ENCODE data around the gene PAQR9. TPM values are rescaled to one million over a fixed set of nuclear protein-coding genes. Genes with fewer than 3 reads are reported as not detected.

PAQR9 gene
- total RNA-seq, 1 donor from 2014 or later: not detected

GRCh38 chr3:142934887-142935269, 28.6 kb downstream of the PAQR9 start:
- intact Hi-C loops (cut with micrococcal nuclease): no loop called here
- Mint-ChIP-seq H3K4me1 (no peaks in the 10 kb centered on the region), H3K36me3 (ENCODE audit: low read depth) (no peaks in the 10 kb centered on the region), H3K9me3 (no peaks in the 10 kb centered on the region), H3K27me3 (peaks cover 8% of the 10 kb centered on the region), H3K27ac (no peak overlapping the region), H3K4me3 (no peak overlapping the region)
- no peak for DNase-seq

- Mint-ChIP-seq H3K27me3 (peaks cover 8% of the 10 kb centered on the region), H3K36me3 (ENCODE audit: low read depth) (no peaks in the 10 kb centered on the region), H3K4me3 (no peak overlapping the region), H3K4me1 (no peaks in the 10 kb centered on the region), H3K9me3 (no peaks in the 10 kb centered on the region), H3K27ac (no peak overlapping the region)
- intact Hi-C loops (cut with micrococcal nuclease): no loop called here
- DNase-seq: no peak
These were observed 29.2 kb downstream of the PAQR9 start for GRCh38 chr3:142934128-142934886.

GRCh38 chr3:142931222-142931621, 32.3 kb downstream of the PAQR9 start:
- H3K4me3 Mint-ChIP-seq: no peak overlapping the region
- peak; percentile 64 for DNase-seq
- H3K27ac Mint-ChIP-seq: no peak overlapping the region
- no peaks in the 10 kb centered on the region for H3K9me3 Mint-ChIP-seq
- H3K4me1 Mint-ChIP-seq: no peaks in the 10 kb centered on the region
- intact Hi-C loops (cut with micrococcal nuclease): no loop called here
- H3K27me3 Mint-ChIP-seq: peaks cover 15% of the 10 kb centered on the region
- H3K36me3 Mint-ChIP-seq (ENCODE audit: low read depth): no peaks in the 10 kb centered on the region

GRCh38 chr3:142930463-142930862, 33.0 kb downstream of the PAQR9 start:
- Mint-ChIP-seq H3K27me3 (peaks cover 18% of the 10 kb centered on the region), H3K9me3 (no peaks in the 10 kb centered on the region), H3K27ac (no peak overlapping the region), H3K4me3 (no peak overlapping the region), H3K36me3 (ENCODE audit: low read depth) (no peaks in the 10 kb centered on the region), H3K4me1 (no peaks in the 10 kb centered on the region)
- intact Hi-C loops (cut with micrococcal nuclease): no loop called here
- no peak for DNase-seq

GRCh38 chr3:142929890-142930289, 33.6 kb downstream of the PAQR9 start:
- no peaks in the 10 kb centered on the region for H3K36me3 Mint-ChIP-seq (ENCODE audit: low read depth)
- no peak overlapping the region for H3K27ac Mint-ChIP-seq
- intact Hi-C loops (cut with micrococcal nuclease): loop anchor here (2.0 kb wide), 1 partner anchor 63 kb away; no protein-coding TSS in a partner anchor
- H3K4me1 Mint-ChIP-seq: no peaks in the 10 kb centered on the region
- peaks cover 18% of the 10 kb centered on the region for H3K27me3 Mint-ChIP-seq
- no peak overlapping the region for H3K4me3 Mint-ChIP-seq
- DNase-seq: no peak
- H3K9me3 Mint-ChIP-seq: no peaks in the 10 kb centered on the region

- Mint-ChIP-seq H3K27ac (no peak overlapping the region), H3K36me3 (ENCODE audit: low read depth) (no peaks in the 10 kb centered on the region), H3K9me3 (no peaks in the 10 kb centered on the region), H3K4me1 (no peaks in the 10 kb centered on the region), H3K4me3 (no peak overlapping the region), H3K27me3 (peaks cover 23% of the 10 kb centered on the region)
- peak; percentile 78 for DNase-seq
- intact Hi-C loops (cut with micrococcal nuclease): loop anchor here (2.0 kb wide), 1 partner anchor 64 kb away; no protein-coding TSS in a partner anchor
These were observed 34.4 kb downstream of the PAQR9 start for GRCh38 chr3:142929109-142929508.

- Mint-ChIP-seq H3K4me3 (no peak overlapping the region), H3K9me3 (no peaks in the 10 kb centered on the region), H3K27ac (no peak overlapping the region), H3K27me3 (peaks cover 28% of the 10 kb centered on the region), H3K36me3 (ENCODE audit: low read depth) (no peaks in the 10 kb centered on the region), H3K4me1 (no peaks in the 10 kb centered on the region)
- intact Hi-C loops (cut with micrococcal nuclease): no loop called here
- no peak for DNase-seq
These were observed 37.0 kb downstream of the PAQR9 start for GRCh38 chr3:142926368-142926944.

- H3K27ac Mint-ChIP-seq: no peak overlapping the region
- H3K4me1 Mint-ChIP-seq: no peaks in the 10 kb centered on the region
- intact Hi-C loops (cut with micrococcal nuclease): no loop called here
- no peaks in the 10 kb centered on the region for H3K9me3 Mint-ChIP-seq
- DNase-seq: no peak
- no peak overlapping the region for H3K4me3 Mint-ChIP-seq
- H3K36me3 Mint-ChIP-seq (ENCODE audit: low read depth): no peaks in the 10 kb centered on the region
- peaks cover 29% of the 10 kb centered on the region for H3K27me3 Mint-ChIP-seq
These were observed 38.3 kb downstream of the PAQR9 start for GRCh38 chr3:142925140-142925539.

GRCh38 chr3:142923694-142924093, 39.8 kb downstream of the PAQR9 start:
- Mint-ChIP-seq H3K4me1 (no peaks in the 10 kb centered on the region), H3K36me3 (ENCODE audit: low read depth) (no peaks in the 10 kb centered on the region), H3K4me3 (no peak overlapping the region), H3K9me3 (no peaks in the 10 kb centered on the region), H3K27me3 (peaks cover 37% of the 10 kb centered on the region), H3K27ac (no peak overlapping the region)
- no peak for DNase-seq
- intact Hi-C loops (cut with micrococcal nuclease): no loop called here

GRCh38 chr3:142916605-142917004, 46.9 kb downstream of the PAQR9 start:
- no peak overlapping the region for H3K27ac Mint-ChIP-seq
- no peaks in the 10 kb centered on the region for H3K9me3 Mint-ChIP-seq
- no peaks in the 10 kb centered on the region for H3K36me3 Mint-ChIP-seq (ENCODE audit: low read depth)
- H3K4me3 Mint-ChIP-seq: no peak overlapping the region
- DNase-seq: no peak
- peaks cover 24% of the 10 kb centered on the region for H3K27me3 Mint-ChIP-seq
- intact Hi-C loops (cut with micrococcal nuclease): no loop called here
- H3K4me1 Mint-ChIP-seq: no peaks in the 10 kb centered on the region

- intact Hi-C loops (cut with micrococcal nuclease): no loop called here
- no peak overlapping the region for H3K27ac Mint-ChIP-seq
- H3K4me1 Mint-ChIP-seq: no peaks in the 10 kb centered on the region
- H3K9me3 Mint-ChIP-seq: no peaks in the 10 kb centered on the region
- H3K36me3 Mint-ChIP-seq (ENCODE audit: low read depth): no peaks in the 10 kb centered on the region
- no peak overlapping the region for H3K4me3 Mint-ChIP-seq
- peak; percentile 29 for DNase-seq
- peaks cover 24% of the 10 kb centered on the region for H3K27me3 Mint-ChIP-seq
These were observed 47.8 kb downstream of the PAQR9 start for GRCh38 chr3:142915636-142916035.

GRCh38 chr3:142914286-142914811, 49.1 kb downstream of the PAQR9 start:
- H3K4me1 Mint-ChIP-seq: no peaks in the 10 kb centered on the region
- no peak overlapping the region for H3K4me3 Mint-ChIP-seq
- H3K9me3 Mint-ChIP-seq: no peaks in the 10 kb centered on the region
- intact Hi-C loops (cut with micrococcal nuclease): no loop called here
- no peaks in the 10 kb centered on the region for H3K36me3 Mint-ChIP-seq (ENCODE audit: low read depth)
- peaks cover 22% of the 10 kb centered on the region for H3K27me3 Mint-ChIP-seq
- DNase-seq: peak; percentile 34
- no peak overlapping the region for H3K27ac Mint-ChIP-seq

GRCh38 chr3:142913432-142913831, 50.0 kb downstream of the PAQR9 start:
- peaks cover 21% of the 10 kb centered on the region for H3K27me3 Mint-ChIP-seq
- intact Hi-C loops (cut with micrococcal nuclease): no loop called here
- no peak overlapping the region for H3K27ac Mint-ChIP-seq
- no peak overlapping the region for H3K4me3 Mint-ChIP-seq
- peaks cover 3% of the 10 kb centered on the region for H3K9me3 Mint-ChIP-seq
- H3K36me3 Mint-ChIP-seq (ENCODE audit: low read depth): no peaks in the 10 kb centered on the region
- DNase-seq: no peak
- no peaks in the 10 kb centered on the region for H3K4me1 Mint-ChIP-seq

GRCh38 chr3:142912402-142913172, 50.9 kb downstream of the PAQR9 start:
- H3K4me1 Mint-ChIP-seq: no peaks in the 10 kb centered on the region
- no peak overlapping the region for H3K27ac Mint-ChIP-seq
- no peaks in the 10 kb centered on the region for H3K36me3 Mint-ChIP-seq (ENCODE audit: low read depth)

More at GRCh38 chr3:142912402-142913172, 50.9 kb downstream of the PAQR9 start:
- no peak for DNase-seq
- Mint-ChIP-seq H3K4me3 (no peak overlapping the region), H3K27me3 (peaks cover 20% of the 10 kb centered on the region), H3K9me3 (peaks cover 3% of the 10 kb centered on the region)
- intact Hi-C loops (cut with micrococcal nuclease): no loop called here
